LNCaP clone FGC (cell line): ENCODE measurements around the gene HAVCR1.
"Not testable (repeated sequence)": the region's sequence is repeated elsewhere in the genome, so short reads cannot be mapped to it uniquely, and the experiment has no call there.

Experiments
- DNase-seq: peaks from one replicate; pipeline ENCODE4 v3.0.0-alpha.2; 2011; ENCODE audit warnings: low read depth
- H3K4me3 ChIP-seq: 2 replicates; pipeline ENCODE4 v1.5.1; 2011; ENCODE audit warnings: mild to moderate bottlenecking, low read depth, low read length, control low read depth
- CTCF ChIP-seq: IDR thresholded peaks from 2 replicates; pipeline ENCODE4 v1.5.1; 2012; ENCODE audit warnings: mild to moderate bottlenecking; ENCODE audit not compliant: control insufficient read depth, insufficient read depth; ENCODE audit errors: extremely low read depth

The HAVCR1 gene

GRCh38 chr5:157022024-157022423 is 36.9 kb downstream of the HAVCR1 start:
- no peak for DNase-seq
- TF ChIP-seq CTCF = no peak
- H3K4me3 ChIP-seq = no peak overlapping the region

DNA sequence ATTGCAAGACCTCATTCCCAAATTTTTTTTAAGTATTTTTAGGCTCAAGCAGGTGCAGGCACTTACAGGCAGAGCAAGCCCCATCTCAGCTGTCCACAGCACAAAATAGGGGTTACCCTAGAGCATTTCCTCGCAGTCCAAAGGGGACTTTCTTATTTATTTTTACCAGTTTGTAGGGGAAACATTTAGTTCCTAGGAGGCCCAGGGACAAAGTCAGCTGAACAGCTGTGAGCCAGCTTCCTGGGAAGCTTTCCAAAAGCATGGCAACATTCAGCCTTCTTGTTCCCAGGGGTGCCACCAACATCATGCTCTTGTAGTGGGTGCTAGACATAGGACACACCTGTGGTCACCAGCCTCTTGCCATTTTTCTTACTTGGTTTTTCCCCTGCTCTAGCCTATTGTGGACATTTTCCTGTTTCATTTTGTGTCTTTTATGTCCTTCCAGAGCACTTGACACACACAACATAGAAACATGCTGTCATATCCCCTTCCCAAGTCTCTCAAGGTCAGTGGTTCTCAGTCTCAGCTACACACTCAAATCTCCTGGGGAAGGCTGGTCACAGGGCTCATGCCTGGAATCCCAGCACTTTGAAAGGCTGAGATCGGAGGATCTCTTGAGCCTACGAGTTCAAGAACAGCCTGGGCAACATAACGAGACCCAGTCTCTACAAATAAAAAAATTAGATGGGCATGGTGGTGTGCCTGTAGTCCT is 38.2 kb downstream of the HAVCR1 start:
- no peak for TF ChIP-seq CTCF
- H3K4me3 ChIP-seq = no peak overlapping the region
- no peak for DNase-seq

- DNase-seq = no peak
- TF ChIP-seq CTCF = no peak
- no peak overlapping the region for H3K4me3 ChIP-seq
Measured at GRCh38 chr5:157020002-157020401, 38.9 kb downstream of the HAVCR1 start.

DNA sequence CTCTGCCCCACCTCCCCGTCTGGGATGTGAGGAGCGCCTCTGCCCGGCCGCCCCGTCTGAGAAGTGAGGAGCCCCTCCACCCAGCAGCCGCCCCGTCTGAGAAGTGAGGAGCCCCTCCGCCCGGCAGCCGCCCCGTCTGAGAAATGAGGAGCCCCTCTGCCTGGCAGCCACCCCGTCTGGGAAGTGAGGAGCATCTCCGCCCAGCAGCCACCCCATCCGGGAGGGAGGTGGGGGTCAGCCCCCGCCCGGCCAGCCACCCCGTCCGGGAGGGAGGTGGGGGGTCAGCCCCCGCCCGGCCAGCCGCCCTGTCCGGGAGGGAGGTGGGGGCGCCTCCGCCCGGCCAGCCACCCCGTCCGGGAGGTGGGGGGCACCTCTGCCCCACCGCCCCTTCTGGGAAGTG is 44.8 kb downstream of the HAVCR1 start:
- not testable (repeated sequence) for DNase-seq

DNA sequence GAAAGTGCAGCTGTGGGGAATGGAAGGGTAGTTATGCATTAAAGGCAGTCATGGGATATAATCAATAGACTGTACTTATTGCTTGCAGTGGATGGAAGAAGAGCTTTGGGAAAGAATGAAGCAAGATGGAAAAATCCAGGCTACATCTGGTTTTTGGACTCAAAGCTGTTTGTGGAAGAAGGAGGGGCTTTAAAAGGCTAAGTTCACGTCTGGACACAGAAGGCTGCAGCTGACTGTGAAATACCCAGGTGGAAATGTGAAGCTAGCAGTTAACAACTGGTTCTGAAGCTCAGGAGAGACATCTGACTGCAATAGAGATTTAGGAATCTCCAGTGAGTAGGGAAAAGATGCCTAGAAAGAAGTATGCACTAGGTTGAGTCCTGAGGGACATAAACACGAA is 52.7 kb downstream of the HAVCR1 start:
- TF ChIP-seq CTCF = no peak
- DNase-seq = no peak

More for the DNA sequence above, 44.8 kb downstream of the HAVCR1 start:
- H3K4me3 ChIP-seq = not testable (repeated sequence)

GRCh38 chr5:157004893-157005551 is 53.9 kb downstream of the HAVCR1 start:
- H3K4me3 ChIP-seq = no peak overlapping the region
- no peak for DNase-seq
- TF ChIP-seq CTCF = no peak

More for the DNA sequence above, 52.7 kb downstream of the HAVCR1 start:
- no peak overlapping the region for H3K4me3 ChIP-seq

DNA sequence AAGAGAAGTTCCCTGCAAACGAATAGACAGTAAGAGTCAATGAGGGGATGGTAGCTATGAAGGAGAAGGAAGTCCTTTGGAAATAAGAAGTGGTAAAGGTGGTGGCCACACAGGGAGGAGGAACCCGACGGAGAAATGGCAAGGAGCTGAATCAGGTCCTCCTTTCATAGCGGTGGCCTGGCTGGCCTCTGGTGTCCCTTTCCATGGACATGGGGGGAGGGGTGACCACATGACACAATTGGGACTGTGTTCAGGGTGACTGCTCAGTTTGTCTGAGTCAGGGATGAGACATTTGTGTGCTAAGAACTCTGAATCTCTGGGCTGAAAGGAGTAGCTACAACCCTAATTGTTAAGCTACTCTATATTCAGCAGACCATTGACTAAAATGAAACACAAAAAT is 67.2 kb downstream of the HAVCR1 start:
- no peak for TF ChIP-seq CTCF
- H3K4me3 ChIP-seq = no peak overlapping the region
- DNase-seq = no peak
